GM12874 (cell line): ENCODE results near the gene COMMD2.

ENCODE experiments used
- TF ChIP-seq, protein P1 (sequence below): IDR thresholded peaks from 2 replicates; pipeline ENCODE4 v1.5.1; 2011; ENCODE audit warnings: low read depth, mild to moderate bottlenecking, control low read depth, low read length, moderate library complexity; ENCODE audit not compliant: insufficient read depth

Gene COMMD2

GRCh38 chr3:149702691-149703441 is 49.4 kb downstream of the COMMD2 start:
- TF ChIP-seq, protein P1, sequence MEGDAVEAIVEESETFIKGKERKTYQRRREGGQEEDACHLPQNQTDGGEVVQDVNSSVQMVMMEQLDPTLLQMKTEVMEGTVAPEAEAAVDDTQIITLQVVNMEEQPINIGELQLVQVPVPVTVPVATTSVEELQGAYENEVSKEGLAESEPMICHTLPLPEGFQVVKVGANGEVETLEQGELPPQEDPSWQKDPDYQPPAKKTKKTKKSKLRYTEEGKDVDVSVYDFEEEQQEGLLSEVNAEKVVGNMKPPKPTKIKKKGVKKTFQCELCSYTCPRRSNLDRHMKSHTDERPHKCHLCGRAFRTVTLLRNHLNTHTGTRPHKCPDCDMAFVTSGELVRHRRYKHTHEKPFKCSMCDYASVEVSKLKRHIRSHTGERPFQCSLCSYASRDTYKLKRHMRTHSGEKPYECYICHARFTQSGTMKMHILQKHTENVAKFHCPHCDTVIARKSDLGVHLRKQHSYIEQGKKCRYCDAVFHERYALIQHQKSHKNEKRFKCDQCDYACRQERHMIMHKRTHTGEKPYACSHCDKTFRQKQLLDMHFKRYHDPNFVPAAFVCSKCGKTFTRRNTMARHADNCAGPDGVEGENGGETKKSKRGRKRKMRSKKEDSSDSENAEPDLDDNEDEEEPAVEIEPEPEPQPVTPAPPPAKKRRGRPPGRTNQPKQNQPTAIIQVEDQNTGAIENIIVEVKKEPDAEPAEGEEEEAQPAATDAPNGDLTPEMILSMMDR, result no peak

DNA sequence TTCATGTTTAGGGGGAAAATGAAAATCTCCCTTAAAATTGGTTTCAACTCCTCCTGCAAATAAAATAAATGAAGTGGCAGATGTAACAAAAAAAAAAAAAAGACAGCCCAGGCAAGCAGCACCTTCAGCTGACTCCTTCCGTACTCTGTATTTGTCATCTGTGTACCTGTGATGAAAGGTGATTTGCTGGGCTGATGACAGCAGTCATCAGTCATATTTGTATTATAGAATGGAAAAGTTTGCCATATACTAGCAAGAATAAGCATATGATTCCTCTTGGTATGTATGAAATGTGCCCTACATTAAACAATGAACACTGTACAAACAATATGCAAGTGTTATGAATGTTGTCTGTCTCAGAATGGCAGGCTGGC is 50.3 kb downstream of the COMMD2 start:
- TF ChIP-seq, protein P1, result no peak

- TF ChIP-seq, protein P1, result no peak
Measured at GRCh38 chr3:149701206-149701976, 50.9 kb downstream of the COMMD2 start.
